ENCODE measurements around the gene IL1RL1.
"Not testable (repeated sequence)": the region's sequence is repeated elsewhere in the genome, so short reads cannot be mapped to it uniquely, and the experiment has no call there.

The IL1RL1 gene

GRCh38 chr2:102294802-102295489 is 16.4 kb upstream of the IL1RL1 start:
- no peak for DNase-seq

DNA sequence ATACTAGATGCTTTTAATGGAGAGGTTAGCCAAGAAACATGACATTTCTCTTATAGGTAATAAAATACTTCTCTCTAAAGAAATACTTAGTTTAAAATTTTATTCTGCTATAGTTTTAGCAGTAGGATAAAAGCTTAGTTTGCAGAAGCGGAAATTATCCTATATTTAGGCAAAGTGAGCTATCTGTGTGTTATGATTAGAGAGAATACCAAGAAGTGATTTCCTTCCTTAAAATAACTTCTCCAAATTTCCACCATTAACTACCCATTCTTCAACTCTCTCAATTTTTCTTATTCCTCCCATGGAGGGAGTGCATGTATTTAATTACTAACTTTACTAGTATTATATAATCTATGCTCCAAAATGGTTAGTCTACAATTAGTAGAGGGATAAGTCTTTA is 15.8 kb upstream of the IL1RL1 start:
- no peak for DNase-seq

DNA sequence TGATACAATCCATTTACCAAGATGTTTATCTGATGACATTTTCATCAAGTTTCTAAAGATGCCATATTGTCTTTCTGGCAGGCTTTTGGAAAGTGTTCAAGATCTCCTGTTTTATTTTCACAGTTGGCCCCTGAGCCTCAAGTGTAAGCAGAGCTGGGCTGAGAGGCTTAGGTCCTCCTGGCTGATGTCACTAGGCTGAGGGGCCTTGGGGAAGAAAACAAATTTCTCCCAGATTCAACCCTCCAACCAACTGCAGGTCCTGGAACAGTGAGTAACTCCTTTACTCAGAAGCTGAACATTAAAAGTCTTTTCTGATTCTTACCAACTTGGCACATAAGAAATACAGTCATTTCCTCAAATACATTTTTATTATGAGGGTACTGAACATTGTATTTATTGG is 14.9 kb upstream of the IL1RL1 start:
- no peak for DNase-seq

GRCh38 chr2:102297891-102298290 is 13.5 kb upstream of the IL1RL1 start:
- no peak for DNase-seq

DNA sequence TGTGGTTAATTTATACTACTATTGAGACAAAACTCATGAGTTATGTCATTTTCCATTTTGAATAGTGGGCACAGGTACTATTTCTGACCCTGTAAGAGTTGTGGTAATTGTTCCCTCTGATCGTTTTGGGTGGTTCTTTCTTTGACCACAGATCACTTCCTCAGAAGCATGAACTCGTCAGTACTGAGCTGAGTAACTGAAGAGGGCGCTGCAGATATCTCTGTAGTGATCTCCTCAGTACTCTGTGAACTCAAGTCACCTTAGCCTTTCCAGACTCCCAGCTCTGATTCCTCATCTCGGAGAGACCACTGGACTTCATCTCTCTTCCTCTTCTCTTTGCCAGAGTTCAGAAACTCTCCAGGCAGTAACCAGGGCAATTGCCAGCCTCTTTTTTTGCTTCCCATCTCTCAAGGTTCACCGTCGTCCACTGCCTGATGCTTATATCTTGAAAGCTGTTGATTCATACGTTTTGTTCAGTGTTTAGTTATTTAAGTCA is 9.4 kb upstream of the IL1RL1 start:
- peak; percentile 43 for DNase-seq

DNA sequence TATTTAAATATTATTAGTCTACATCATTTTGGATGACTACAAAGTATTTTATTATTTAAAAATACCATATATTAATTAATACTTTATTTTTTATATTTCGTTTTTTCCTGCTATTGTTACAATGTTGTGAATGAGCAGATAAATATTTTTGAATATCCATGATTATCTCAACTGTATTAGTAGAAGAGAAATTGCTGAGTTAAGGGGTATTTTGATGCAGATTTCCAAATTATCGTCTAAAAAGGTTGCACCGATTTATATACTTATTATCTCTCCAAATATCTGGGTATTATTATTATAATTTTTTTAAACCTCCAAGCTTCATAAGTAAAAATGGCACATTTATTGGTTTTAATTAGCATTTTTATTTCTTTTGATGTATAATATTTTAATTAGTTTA is 8.9 kb upstream of the IL1RL1 start:
- no peak for DNase-seq

DNA sequence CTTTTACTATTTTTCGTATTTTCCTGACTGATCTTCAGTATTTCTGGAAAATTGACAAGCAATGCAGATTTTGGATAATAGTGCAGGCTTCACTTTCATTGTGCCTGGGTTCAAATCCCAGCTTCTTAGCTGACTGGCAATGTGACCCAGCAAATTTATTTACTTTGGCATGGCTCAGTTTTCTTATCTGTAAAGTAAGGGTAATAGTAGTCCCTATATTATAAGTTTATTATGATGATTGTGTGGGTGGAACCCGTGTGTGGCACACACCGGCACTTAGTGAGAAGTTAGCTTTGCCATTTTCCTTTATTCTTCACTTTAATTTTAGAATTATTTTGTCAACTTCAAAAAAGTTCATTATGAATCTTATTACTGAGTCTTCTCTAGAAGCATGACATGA is 7.8 kb upstream of the IL1RL1 start:
- no peak for DNase-seq

- DNase-seq: no peak
Measured at GRCh38 chr2:102304268-102304667, 7.1 kb upstream of the IL1RL1 start.

- DNase-seq: no peak
Measured at GRCh38 chr2:102304711-102305611, 6.4 kb upstream of the IL1RL1 start.

DNA sequence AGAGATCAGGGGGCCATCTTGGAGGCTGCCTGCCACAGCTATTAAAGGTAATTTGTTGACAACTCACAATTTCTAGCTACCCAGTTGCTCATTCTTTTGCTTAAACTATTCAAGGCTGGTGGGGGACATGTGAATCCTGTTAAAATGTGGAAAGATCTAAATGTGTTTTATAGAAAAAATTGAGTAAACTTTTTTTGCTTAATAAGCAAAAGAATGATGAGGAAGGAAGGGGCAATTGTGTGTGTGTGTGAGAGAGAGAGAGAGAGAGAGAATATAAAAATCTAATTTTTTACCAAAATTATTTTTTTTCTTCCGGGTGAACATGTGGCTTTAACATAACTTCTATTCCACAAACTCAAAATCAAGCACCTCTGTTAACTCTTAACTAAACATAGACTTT is 5.2 kb upstream of the IL1RL1 start:
- DNase-seq: no peak

GRCh38 chr2:102313025-102313424 is 1.7 kb downstream of the IL1RL1 start:
- no peak for DNase-seq

DNA sequence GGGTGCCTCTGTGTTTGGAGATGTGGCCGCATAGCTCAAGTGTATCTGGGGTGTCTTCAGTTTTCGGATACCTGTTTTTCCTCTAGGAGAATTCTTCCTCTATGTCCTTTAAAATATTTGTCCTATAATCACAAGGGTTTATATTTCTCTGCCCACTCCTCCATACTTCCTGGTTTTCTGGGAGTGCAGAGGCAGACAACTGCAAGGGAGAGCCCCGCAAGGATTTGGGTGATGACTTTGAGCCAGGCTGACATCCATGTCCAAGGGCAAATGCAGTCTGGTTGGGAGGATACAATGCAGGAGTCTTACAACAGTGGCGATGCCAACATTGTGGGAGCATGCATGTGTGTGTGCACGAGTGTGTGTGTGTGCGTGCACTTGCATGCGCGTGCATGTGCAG is 2.1 kb downstream of the IL1RL1 start:
- DNase-seq: no peak

- DNase-seq: no peak
Measured at GRCh38 chr2:102313950-102314349, 2.6 kb downstream of the IL1RL1 start.

DNA sequence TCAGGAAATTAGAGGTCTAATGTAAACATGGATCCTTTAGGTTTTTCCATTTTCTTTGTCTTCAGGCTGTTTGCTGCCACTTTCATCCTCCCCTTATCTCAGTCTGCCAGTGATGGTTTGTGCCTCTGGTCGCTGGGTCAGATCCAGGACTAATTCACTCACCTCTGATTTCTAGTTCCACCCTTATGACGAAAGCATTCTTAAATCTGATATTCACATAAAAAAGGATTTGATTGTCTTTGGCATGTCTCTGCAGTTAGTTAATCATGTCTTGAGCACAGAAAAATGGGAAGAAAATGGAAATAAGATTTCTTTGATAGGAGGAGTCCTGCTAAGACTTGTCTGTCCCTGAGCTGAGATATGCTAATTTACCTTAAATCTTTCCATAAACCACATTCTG is 4.6 kb downstream of the IL1RL1 start:
- DNase-seq: no peak

GRCh38 chr2:102317715-102318114 is 6.4 kb downstream of the IL1RL1 start:
- DNase-seq: no peak

DNA sequence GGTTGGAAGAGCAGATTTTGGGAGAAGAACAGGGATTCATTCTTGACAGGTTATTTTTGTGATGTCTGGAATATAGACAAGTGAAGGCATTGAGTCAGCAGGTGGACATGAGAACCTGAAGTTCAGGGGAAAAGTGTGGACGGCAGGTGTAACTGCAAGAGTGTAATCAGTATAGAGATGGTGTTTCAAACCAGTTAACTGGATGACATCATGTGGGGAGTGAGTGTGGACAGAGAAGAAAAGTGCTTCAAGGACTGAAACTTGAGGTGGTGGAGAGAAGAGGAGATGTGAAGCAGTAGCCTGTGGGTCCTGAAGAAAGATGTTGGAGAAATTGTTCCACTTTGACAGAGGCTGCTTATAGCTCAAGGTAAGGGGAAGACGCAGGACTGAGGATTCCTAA is 7.1 kb downstream of the IL1RL1 start:
- no peak for DNase-seq

GRCh38 chr2:102321941-102322719 is 10.8 kb downstream of the IL1RL1 start:
- DNase-seq: no peak

DNA sequence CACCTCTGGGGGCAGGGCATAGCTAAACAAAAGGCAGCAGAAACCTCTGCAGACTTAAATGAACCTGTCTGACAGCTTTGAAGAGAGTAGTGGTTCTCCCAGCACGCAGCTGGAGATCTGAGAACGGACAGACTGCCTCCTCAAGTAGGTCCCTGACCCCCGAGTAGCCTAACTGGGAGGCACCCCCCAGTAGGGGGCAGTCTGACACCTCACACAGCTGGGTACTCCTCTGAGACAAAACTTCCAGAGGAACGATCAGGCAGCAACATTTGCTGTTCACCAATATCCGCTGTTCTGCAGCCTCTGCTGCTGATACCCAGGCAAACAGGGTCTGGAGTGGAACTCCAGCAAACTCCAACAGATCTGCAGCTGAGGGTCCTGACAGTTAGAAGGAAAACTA is 13.6 kb downstream of the IL1RL1 start:
- DNase-seq: not testable (repeated sequence)

- no peak for DNase-seq
Measured at GRCh38 chr2:102331311-102331980, 20.1 kb downstream of the IL1RL1 start.

- DNase-seq: no peak
Measured at GRCh38 chr2:102334486-102334885, 23.1 kb downstream of the IL1RL1 start.

DNA sequence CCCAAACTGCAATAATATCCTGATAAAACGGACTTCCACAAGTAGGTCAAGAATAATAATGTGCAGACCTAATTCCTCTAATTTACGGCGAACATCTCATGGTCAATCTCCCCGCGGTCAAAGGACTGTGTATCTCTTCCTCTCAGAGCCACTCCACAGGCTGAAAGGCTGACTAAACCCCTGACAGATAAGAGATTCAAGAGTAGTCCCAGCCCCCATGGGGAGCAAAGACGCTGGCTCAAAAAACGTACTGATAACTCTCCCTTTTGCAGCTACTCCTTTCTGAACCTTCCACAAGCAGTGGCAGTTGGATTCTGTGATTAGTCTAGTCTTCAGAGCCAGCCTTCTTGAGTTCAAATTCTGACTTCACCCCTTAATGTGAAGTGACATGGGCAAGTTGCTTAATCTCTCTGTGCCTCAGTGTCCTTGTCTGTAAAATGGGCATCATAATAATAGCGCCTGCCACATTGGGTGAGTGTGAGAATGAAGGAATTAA is 24.6 kb downstream of the IL1RL1 start:
- no peak for DNase-seq

DNA sequence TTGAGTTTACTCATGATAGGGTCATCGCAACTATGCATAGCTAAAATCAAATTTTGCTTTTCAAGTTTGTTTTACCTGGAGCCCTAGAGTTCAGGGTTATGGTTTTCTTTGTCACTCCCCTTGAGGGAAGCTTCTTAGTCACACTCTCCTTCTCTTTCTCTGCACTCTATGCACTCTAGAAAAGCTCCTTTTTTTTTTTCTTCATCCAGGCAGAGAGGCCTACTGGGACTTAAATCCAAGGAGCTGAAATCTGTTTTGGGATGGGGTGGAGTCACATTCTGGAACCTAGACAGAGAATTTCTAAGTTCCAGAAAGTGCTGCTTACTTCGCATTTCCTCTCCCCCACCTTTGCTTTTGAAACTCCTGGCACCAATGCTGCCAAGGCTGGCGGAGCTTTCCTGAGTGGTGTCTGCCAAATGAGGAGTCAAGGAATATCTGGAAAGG is 25.2 kb downstream of the IL1RL1 start:
- no peak for DNase-seq

DNA sequence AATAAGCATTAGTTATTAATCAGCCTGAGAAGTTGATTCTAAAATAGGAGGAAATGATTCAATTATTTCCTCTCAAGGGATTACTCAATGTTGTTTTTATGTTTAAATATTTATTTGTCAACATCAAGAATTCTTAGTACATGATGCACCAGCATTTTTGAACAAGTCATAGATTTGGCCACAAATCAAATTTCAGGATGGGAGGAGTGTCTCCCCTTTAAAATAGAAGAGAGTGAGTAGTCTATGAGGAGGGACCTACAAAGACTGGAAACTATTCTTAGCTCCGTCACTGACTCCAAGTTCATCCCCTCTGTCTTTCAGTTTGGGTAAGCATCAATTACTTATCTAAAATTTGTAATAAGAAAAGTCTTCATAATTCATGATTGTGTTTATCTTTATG is 25.6 kb downstream of the IL1RL1 start:
- no peak for DNase-seq

All from activated gamma-delta T cell treated with Interleukin-2 at 50 U/mL for 16 hours (primary cell).